ENCODE data around the gene NPLOC4.
A peak's percentile ranks its signal among the peaks of the same experiment; 100 is the strongest.

Gene NPLOC4

GRCh38 chr17:81636505-81637288, at the start of gene NPLOC4, which contains the start of gene TSPAN10:
Gene NPLOC4, minus strand, starts transcription at chr17:81637112. Its CDS starts 182 bp downstream, at chr17:81636930.
Gene TSPAN10, plus strand, starts transcription at chr17:81637196. Its CDS starts 5,217 bp downstream, at chr17:81642413.
- DNase-seq: peak; percentile 91

GRCh38 chr17:81686614-81687013, 49.7 kb upstream of the NPLOC4 start:
- no peak for DNase-seq

GRCh38 chr17:81685108-81685507, 48.2 kb upstream of the NPLOC4 start:
- no peak for DNase-seq

- no peak for DNase-seq
Measured at GRCh38 chr17:81684442-81684911, 47.6 kb upstream of the NPLOC4 start.

- peak; percentile 99 for DNase-seq
Measured at GRCh38 chr17:81683584-81684441, 46.9 kb upstream of the NPLOC4 start, which contains the start of the genes ARL16 and HGS. Gene ARL16, minus strand, starts transcription at chr17:81683797. Its CDS starts 44 bp downstream, at chr17:81683753. Gene HGS, plus strand, starts transcription at chr17:81684011. Its CDS starts 56 bp downstream, at chr17:81684067.

- no peak for DNase-seq
Measured at GRCh38 chr17:81683208-81683583, 46.3 kb upstream of the NPLOC4 start.

- no peak for DNase-seq
Measured at GRCh38 chr17:81682565-81683207, 45.8 kb upstream of the NPLOC4 start.

- DNase-seq: no peak
Measured at GRCh38 chr17:81681672-81682071, 44.8 kb upstream of the NPLOC4 start.

GRCh38 chr17:81680150-81680549, 43.2 kb upstream of the NPLOC4 start:
- no peak for DNase-seq

GRCh38 chr17:81676906-81677305, 40.0 kb upstream of the NPLOC4 start:
- DNase-seq: no peak

GRCh38 chr17:81675515-81676221, 38.8 kb upstream of the NPLOC4 start:
- peak; percentile 46 for DNase-seq

GRCh38 chr17:81673561-81674258, 36.8 kb upstream of the NPLOC4 start:
- no peak for DNase-seq

- no peak for DNase-seq
Measured at GRCh38 chr17:81672954-81673353, 36.0 kb upstream of the NPLOC4 start.

GRCh38 chr17:81672504-81672903, 35.6 kb upstream of the NPLOC4 start:
- DNase-seq: no peak

GRCh38 chr17:81667754-81668153, 30.8 kb upstream of the NPLOC4 start:
- DNase-seq: no peak

- DNase-seq: peak; percentile 97
Measured at GRCh38 chr17:81666342-81667191, 29.7 kb upstream of the NPLOC4 start, which contains the start of the genes CCDC137 and OXLD1. Gene CCDC137, plus strand, starts transcription at chr17:81666737. Its CDS starts 30 bp downstream, at chr17:81666767. Gene OXLD1, minus strand, starts transcription at chr17:81666605. Its CDS starts 28 bp downstream, at chr17:81666577.

GRCh38 chr17:81666092-81666341, 29.1 kb upstream of the NPLOC4 start:
- peak; percentile 59 for DNase-seq

- peak; percentile 59 for DNase-seq
Measured at GRCh38 chr17:81665205-81666091, 28.5 kb upstream of the NPLOC4 start.

- DNase-seq: no peak
Measured at GRCh38 chr17:81664051-81664470, 27.1 kb upstream of the NPLOC4 start.

GRCh38 chr17:81662002-81662401, 25.1 kb upstream of the NPLOC4 start:
- no peak for DNase-seq
